ENCODE results near the gene PGLYRP1.

DNA sequence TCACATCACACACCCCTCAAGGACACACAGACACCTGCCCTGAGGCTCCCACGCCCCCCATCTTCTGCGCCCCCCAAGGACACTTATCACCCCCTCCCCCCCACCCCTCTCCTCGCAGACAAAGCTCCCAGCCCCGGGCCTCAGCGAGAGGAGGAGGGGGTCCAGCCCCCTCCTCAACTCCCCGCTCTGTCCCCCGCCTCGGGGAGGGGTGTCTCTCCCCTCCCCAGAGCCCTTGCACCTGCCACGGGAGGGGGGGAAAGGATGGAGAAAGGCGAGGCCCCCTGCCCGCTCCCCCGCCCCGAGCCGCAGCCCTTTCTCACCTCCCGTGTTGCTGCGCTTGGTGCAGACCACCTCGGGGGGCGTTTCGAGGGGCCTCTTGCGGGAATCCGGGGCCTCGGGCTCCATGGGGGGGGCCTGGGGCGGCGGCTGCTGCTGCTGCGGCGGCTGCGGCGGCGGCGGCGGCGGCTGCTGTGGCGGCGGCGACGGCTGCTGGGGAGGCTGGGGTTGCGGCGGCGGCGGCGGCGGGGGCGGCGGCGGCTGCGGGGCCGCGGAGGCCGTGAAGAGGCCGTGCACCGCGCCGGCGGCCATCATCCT, 49.8 kb downstream of the PGLYRP1 start:
- TF ChIP-seq CTCF (IDR thresholded peaks at IDR 0.05; ENCODE audit: low read depth, low read length): no peak
- no peak for TF ChIP-seq POLR2A (IDR thresholded peaks at IDR 0.05; ENCODE audit: extremely low read depth, insufficient read length)
- no peak for TF ChIP-seq MAX (IDR thresholded peaks at IDR 0.05; ENCODE audit: low read depth, low read length)
- no peak for TF ChIP-seq MYC (IDR thresholded peaks at IDR 0.05; ENCODE audit: low read depth, low read length)
